ENCODE results near the gene EXT2.

EXT2 gene

GRCh38 chr11:44203270-44204043 lies 108.0 kb downstream of the EXT2 start:
- DNase-seq (ENCODE audit: low spot score) = no peak

- no peak for DNase-seq (ENCODE audit: low spot score)
These were observed 109.9 kb downstream of the EXT2 start for GRCh38 chr11:44205352-44205751.

- no peak for DNase-seq (ENCODE audit: low spot score)
These were observed 110.4 kb downstream of the EXT2 start for GRCh38 chr11:44205836-44206235.

GRCh38 chr11:44207292-44207691 lies 111.8 kb downstream of the EXT2 start:
- no peak for DNase-seq (ENCODE audit: low spot score)

GRCh38 chr11:44208976-44209603 lies 113.6 kb downstream of the EXT2 start:
- DNase-seq (ENCODE audit: low spot score) = no peak

GRCh38 chr11:44212128-44212527 lies 116.7 kb downstream of the EXT2 start:
- no peak for DNase-seq (ENCODE audit: low spot score)

- no peak for DNase-seq (ENCODE audit: low spot score)
These were observed 117.7 kb downstream of the EXT2 start for GRCh38 chr11:44213148-44213547.

GRCh38 chr11:44217432-44217831 lies 122.0 kb downstream of the EXT2 start:
- DNase-seq (ENCODE audit: low spot score) = no peak

- DNase-seq (ENCODE audit: low spot score) = no peak
These were observed 124.6 kb downstream of the EXT2 start for GRCh38 chr11:44219830-44220796.

GRCh38 chr11:44221456-44221855 lies 126.0 kb downstream of the EXT2 start:
- DNase-seq (ENCODE audit: low spot score) = no peak

GRCh38 chr11:44221992-44222391 lies 126.5 kb downstream of the EXT2 start:
- no peak for DNase-seq (ENCODE audit: low spot score)

- no peak for DNase-seq (ENCODE audit: low spot score)
These were observed 127.8 kb downstream of the EXT2 start for GRCh38 chr11:44223238-44223637.

- no peak for DNase-seq (ENCODE audit: low spot score)
These were observed 129.5 kb downstream of the EXT2 start for GRCh38 chr11:44224867-44225501.

GRCh38 chr11:44226490-44226889 lies 131.0 kb downstream of the EXT2 start:
- DNase-seq (ENCODE audit: low spot score) = no peak

- DNase-seq (ENCODE audit: low spot score) = no peak
These were observed 131.5 kb downstream of the EXT2 start for GRCh38 chr11:44226945-44227344.

GRCh38 chr11:44228379-44228778 lies 132.9 kb downstream of the EXT2 start:
- no peak for DNase-seq (ENCODE audit: low spot score)

GRCh38 chr11:44229098-44229497 lies 133.6 kb downstream of the EXT2 start:
- no peak for DNase-seq (ENCODE audit: low spot score)

- DNase-seq (ENCODE audit: low spot score) = no peak
These were observed 134.1 kb downstream of the EXT2 start for GRCh38 chr11:44229624-44230023.

- DNase-seq (ENCODE audit: low spot score) = no peak
These were observed 140.3 kb downstream of the EXT2 start for GRCh38 chr11:44235765-44236201.

- DNase-seq (ENCODE audit: low spot score) = no peak
These were observed 140.8 kb downstream of the EXT2 start for GRCh38 chr11:44236296-44236695.

- no peak for DNase-seq (ENCODE audit: low spot score)
These were observed 141.7 kb downstream of the EXT2 start for GRCh38 chr11:44237156-44237555.

- peak; percentile 43 for DNase-seq (ENCODE audit: low spot score)
These were observed 146.4 kb downstream of the EXT2 start for GRCh38 chr11:44241851-44242250.
